Myocyte (in vitro differentiated cells): ENCODE measurements around the gene FEM1B. TPM values are rescaled to one million over a fixed set of nuclear protein-coding genes. Genes with fewer than 3 reads are reported as not detected.
"Not testable (repeated sequence)": the region's sequence is repeated elsewhere in the genome, so short reads cannot be mapped to it uniquely, and the experiment has no call there.

Source experiments
- DNase-seq: peaks from one replicate; pipeline ENCODE4 v3.0.0-alpha.2; 2012; ENCODE audit warnings: low read depth
- polyA plus RNA-seq: library from polyadenylated mRNA; unstranded; fragments of >200 nt; gene quantifications from one replicate; pipeline ENCODE4 v1.2.1, GENCODE V29; 2012; ENCODE audit warnings: missing spikeins
- total RNA-seq: library from RNA; depleted of rRNA; stranded (reverse); fragments of >200 nt; gene quantifications from 2 replicates; pipeline ENCODE4 v1.2.3, GENCODE V29; 2014

The FEM1B gene
- 55.5 and 58.5 TPM in 2 replicates for total RNA-seq
- 35.0 TPM for polyA plus RNA-seq

GRCh38 chr15:68277603-68278344 lies at the start of gene FEM1B:
Gene FEM1B (plus strand): TSS chr15:68277745. CDS start chr15:68278418, 673 bp downstream.
- peak; percentile 93 for DNase-seq

GRCh38 chr15:68228143-68228970 lies 49.2 kb upstream of the FEM1B start:
- peak; percentile 16 for DNase-seq

- no peak for DNase-seq
These were observed 48.6 kb upstream of the FEM1B start for GRCh38 chr15:68228971-68229385.

- DNase-seq, result peak; percentile 85
These were observed 48.0 kb upstream of the FEM1B start, which contains the start of gene CLN6 for GRCh38 chr15:68229386-68230156. Gene CLN6 (minus strand): TSS chr15:68229728. CDS start chr15:68229584, 144 bp downstream.

GRCh38 chr15:68230157-68231100 lies 47.1 kb upstream of the FEM1B start:
- DNase-seq, result no peak

- no peak for DNase-seq
These were observed 46.3 kb upstream of the FEM1B start for GRCh38 chr15:68231102-68231818.

GRCh38 chr15:68232449-68232848 lies 45.1 kb upstream of the FEM1B start:
- DNase-seq, result no peak

GRCh38 chr15:68232937-68233336 lies 44.6 kb upstream of the FEM1B start:
- no peak for DNase-seq

- no peak for DNase-seq
These were observed 43.5 kb upstream of the FEM1B start for GRCh38 chr15:68234060-68234459.

GRCh38 chr15:68234520-68234919 lies 43.0 kb upstream of the FEM1B start:
- DNase-seq, result not testable (repeated sequence)

- DNase-seq, result no peak
These were observed 42.5 kb upstream of the FEM1B start for GRCh38 chr15:68235022-68235421.

- DNase-seq, result no peak
These were observed 38.5 kb upstream of the FEM1B start for GRCh38 chr15:68239025-68239424.

- no peak for DNase-seq
These were observed 36.2 kb upstream of the FEM1B start for GRCh38 chr15:68241088-68241935.

- no peak for DNase-seq
These were observed 33.3 kb upstream of the FEM1B start for GRCh38 chr15:68244235-68244634.

- DNase-seq, result no peak
These were observed 28.4 kb upstream of the FEM1B start for GRCh38 chr15:68249058-68249713.

GRCh38 chr15:68252925-68253534 lies 24.5 kb upstream of the FEM1B start:
- DNase-seq, result peak; percentile 77

GRCh38 chr15:68256675-68257450 lies 20.7 kb upstream of the FEM1B start:
- DNase-seq, result peak; percentile 82
